HG02943 (cell line): ENCODE measurements around the gene CNTF.

Source experiments
- ATAC-seq: cut with Tn5 transposase; IDR thresholded peaks from one replicate; pipeline ENCODE4 v1.9.1; 2021; ENCODE audit warnings: mild to moderate bottlenecking, low read depth, moderate library complexity; ENCODE audit not compliant: unreplicated experiment

The CNTF gene

DNA sequence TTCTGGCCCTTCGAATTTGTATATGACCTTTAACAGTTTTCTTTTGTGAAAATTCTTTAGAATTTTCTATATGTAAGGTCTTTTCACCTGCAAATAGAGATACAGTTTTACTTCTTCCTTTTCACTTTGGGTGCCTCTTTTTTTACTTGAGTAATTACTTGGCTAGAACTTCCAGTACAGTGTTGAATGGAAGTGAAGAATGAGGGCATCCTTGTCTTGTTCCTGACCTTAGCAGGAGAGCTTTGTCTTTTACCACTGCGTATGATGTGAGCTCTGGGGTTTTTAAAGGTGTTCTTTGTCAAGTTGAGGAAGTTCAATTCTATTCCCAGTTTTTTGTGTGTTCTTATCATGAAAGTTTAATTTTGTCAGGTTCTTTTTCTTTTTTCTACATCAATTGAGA is 22.0 kb upstream of the CNTF start:
- ATAC-seq: no peak

DNA sequence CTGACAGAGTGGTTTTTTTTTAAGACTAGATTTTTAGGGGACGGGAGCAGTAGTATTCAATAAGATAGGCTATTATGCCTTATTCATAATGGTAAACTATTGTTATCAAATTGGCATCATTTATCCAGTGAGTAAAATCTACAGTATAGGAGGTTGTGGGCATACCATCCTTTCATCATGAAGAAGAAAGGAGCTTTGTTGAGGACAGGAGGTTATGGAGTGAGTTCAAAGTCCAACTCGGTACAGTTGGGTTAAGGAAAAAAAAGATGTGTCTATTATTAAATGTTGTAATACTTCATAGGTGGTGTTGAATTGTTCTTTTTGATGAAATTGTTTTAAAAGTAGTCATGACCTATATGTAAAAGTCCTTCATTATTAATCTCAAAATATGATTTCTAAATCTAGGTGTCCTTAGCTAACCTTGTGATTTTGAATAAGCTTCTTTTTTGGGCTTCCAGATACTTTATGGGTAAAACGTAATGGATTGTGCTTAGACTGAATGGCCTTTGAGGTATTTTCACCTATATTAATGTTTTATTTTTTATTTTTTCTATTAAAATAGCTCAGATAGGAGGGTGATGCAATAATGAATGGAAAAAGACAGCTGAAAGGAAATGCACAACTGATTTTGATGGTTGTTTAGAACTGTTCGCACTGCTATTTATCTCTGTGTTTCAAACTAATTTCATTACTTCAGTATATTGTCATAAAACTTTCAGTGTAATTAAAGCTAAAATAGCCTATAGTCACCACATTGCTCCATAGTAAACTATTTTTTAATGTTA is 15.3 kb upstream of the CNTF start:
- no peak for ATAC-seq

DNA sequence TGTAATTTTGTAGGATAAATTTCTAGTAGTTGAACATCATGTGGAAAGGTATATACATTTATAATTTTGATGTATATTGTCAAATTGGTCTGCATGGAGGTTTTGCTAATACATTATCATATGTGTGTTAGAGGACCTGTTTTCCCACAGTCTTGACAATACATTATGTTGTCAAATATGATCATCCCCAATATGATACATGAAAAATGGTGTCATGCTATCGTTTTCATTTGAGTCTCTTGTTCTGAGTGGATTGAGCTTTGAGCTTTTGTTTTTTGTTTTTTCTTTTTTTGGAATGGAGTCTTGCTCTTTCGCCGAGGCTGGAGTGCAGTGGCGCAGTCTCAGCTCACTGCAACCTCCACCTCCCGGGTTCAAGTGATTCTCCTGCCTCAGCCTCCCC is 14.1 kb upstream of the CNTF start:
- no peak for ATAC-seq

DNA sequence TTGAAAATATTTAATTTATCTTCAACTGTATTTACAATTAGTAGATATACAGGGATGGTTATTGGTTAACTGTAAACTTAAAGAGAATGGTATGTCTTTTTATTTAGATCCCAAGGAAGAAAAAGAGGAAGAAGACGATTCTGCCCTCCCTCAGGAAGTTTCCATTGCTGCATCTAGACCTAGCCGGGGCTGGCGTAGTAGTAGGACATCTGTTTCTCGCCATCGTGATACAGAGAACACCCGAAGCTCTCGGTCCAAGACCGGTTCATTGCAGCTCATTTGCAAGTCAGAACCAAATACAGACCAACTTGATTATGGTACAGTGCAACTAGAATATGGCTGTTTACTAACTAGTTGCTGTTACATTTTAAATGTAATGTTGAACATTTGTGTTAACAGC is 12.7 kb upstream of the CNTF start:
- ATAC-seq: no peak

DNA sequence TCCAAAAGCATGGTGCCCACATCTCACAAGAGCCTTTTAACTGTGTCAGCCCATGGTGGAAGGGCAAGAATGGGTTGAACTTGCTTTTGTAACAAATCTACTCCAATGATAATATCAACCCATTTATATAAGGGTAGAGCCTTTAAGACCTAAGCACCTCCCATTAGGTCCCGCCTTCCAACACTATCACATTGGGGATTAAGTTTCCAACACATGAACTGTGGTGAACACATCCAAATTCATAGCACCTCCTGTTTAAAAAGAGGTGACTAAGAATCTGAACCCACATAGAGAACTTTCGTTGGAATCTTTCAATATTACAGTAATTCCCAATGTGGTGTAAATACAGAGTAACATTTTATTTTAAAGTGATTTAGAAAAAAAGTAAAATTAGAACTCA is 9.2 kb upstream of the CNTF start:
- ATAC-seq: no peak

DNA sequence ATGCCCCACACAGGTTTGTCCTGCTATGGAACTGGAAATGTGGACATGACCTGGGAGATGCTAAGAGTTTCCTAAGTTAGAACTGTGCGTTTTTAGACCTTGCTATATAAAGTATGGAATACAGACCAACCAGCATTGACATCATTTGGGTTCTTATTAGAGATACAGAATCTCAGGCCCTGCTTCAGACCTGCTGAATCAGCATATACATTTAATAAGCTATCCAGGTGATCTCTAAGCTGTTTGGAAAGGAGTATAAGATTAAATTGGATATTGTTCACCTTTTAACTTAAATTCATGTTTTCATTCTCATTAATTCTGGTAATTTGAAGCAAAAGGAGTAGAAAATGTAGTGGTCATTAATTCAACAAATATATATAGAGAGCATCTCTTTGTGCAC is 6.9 kb upstream of the CNTF start:
- ATAC-seq: no peak

DNA sequence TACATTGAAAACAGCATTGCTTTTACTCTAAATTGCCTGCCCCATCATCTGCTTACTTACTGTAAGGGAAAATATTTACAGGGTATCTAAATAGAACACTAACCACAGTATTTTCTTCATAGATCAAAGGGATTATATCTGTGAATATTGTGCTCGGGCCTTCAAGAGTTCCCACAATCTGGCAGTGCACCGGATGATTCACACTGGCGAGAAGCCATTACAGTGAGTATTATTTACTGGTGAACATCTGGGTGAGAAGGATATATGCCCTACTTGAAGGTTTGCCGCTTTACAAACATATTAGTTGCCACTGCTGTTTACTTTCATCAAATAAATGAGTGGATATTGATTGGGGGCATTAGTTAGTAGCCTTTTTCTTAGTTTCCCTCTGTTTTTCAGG is 5.9 kb upstream of the CNTF start:
- no peak for ATAC-seq

DNA sequence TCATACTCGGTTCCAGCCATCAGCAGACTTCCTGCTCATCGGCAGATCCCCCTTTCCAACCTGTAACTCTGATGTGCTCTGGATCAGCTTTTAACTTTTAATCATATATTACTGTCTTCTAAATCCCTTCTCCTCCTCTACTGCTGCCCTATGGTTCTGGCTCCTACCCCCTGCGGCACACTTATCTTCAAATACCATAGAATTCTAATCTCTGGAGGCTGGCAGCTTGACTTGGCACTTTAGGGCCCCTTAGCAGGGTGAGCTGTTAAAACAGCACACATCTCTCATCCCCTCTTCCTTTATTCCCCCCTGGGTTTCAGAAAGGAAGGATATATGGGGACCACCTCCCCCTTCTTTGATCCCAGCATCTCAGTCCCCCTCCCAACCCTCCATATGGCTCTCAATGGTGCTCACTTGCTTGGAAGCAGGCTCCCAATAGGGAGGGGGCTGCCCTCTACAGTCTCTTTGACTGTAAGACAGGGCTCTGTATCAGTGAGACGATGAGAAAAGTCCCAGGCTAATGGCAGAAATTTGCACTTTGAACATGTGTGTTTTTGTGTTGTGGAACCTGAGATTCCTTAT is 4.4 kb upstream of the CNTF start:
- ATAC-seq: no peak

DNA sequence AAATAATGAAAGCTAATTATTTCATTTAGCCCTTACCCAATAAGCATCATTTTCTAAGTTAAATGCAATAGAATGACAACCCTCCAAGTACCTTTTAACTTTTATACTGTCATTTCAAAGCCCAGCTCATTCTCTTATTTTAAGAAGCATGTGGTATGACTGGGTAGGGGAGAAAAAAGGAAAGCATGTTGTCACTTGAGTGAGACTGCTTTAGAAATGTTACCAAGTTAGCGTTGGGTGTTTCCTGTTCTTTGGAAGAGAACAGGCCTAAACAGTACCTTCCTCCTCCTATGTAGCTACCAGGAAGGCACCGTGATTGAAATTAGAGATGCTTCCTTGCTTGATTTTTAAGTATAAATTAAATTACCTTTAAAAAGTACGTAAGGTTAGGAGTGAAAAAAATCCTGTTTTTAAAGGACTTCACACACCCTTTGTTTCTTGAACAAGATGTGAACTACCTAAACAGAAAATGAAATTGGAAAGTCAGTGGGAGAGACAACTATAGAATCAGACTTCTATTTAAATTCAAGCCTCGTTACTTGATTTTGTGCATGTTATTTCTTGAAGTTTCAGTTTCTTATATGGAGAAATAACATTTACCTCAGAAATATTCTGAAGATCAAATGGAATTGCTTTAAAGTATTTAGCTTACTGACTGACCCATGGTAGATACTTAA is 741 bp upstream of the CNTF start:
- ATAC-seq: no peak

DNA sequence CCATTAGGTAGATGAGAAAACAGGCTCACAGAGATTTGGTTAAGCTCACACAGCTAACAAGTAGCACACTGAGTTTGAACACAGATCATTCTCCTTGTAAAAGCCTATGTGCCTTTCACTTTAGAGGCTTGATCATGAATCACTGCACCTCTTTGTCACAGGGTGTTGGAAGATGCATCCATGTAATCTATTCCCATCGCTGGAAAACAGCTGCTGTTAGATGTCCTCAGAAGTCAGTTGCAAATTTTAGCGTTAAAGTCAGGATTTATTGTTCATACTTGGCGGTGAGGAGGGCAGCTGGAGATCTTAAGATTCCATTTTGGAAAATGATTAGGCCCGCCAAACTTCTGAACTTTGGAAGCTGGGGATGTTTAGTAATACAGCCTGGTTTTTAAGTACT is 2.6 kb downstream of the CNTF start:
- ATAC-seq: no peak

DNA sequence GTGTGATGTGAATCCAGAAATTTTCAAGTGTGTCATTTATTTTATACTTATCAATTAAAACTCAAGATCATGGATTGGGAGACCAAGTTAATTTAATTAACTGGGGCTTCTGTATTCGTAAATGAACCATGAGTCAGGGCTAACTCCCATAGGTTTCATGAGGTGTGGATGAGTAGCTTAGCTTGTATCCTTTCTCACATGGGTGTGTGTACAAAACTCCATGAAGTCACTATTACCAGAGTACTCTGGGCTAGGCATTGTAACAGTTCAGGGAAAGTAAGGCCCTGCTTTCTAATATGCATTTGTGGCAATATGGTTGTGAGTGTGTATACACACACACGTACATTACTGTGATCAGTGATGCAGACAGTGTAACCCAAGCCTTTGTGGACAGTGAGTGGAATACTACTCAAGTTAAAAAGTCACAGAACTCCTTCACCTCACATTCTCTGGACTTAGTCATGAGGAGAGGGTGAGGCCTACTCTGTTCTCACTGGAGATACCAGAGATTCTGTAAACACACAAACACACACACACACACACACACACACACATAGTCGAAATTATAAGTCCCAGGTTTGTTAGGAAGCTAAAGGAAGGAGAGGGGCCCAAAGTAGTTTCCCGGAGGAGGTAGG is 3.5 kb downstream of the CNTF start:
- no peak for ATAC-seq

DNA sequence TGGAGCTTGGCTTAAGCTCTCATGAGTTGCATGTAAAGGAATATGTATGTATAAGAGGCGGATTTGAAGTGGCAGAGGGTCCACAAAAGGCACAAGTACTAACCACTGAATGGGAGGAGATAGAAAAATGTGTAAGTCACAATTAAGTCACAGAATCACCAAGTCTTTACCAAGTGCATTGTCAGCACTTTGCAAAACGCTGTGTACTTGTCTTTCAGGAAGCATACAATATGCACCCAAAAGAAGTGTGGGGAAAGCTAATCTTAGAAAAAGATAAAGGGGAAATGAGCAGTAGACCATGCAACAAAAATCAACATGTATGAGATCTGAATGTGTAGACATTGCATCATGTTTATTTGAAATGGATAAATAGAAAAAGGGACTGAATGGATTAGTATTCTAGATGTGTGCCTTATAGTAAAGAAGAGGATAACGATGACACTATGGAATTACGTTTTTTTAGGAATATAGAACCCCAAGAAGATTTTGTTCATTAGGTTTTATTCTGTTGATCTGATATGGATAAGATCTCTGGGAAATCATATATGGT is 4.5 kb downstream of the CNTF start:
- ATAC-seq: no peak

DNA sequence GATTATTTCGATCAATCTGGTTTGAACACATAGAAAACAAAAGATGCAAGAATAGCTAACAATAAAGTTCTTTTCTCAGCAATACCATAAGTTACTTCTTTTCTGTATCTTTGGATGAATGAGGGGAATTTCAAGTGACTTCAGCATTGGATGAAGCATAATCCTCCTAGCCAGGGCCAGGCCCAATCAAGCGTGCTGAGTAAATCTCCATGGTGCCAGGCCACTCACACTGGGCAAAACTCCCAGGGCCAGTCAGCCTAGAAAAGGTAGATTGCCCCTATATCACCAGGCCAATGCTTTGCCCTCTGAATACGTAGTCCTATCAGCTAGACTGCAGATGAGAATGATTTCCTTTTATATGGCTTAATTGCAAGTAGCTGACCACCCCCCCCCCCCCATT is 6.0 kb downstream of the CNTF start:
- no peak for ATAC-seq

DNA sequence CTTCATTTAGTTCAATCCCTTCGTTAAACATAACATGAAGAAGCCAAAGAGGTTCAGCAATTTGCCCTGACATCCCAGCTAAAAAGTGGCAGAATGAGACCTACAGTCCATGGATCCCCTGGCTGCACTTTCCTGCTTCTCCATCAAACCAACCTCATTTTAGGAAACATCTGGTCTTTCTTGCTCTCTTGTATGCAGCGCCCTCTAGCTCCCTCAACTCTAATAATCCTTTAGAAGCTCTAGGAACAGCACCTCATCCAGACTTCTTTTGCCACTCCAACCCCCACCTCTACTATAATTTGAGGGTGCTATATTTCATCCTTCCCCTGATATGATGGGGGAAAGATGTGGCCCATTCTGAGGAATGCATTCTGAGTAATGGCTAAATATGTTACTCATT is 7.4 kb downstream of the CNTF start:
- ATAC-seq: no peak

DNA sequence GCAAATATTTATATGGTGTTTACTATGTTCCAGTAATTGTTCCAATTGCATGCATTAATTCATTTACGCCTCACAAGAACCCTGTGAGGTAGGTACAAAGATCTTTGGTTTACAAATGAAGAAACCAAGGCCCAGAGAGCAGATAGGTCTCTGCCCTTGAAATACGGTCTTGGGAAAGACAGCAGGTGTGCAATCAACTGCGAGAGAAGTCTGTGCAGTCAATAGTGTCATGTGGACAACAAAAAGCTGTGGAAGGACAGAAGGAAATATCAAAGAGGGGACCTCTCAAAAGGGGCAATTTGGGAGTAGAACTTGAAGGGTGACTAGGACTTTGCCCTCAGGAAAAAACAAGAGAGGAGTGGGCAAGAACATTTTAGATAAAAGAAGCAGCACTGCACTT is 8.9 kb downstream of the CNTF start:
- no peak for ATAC-seq

DNA sequence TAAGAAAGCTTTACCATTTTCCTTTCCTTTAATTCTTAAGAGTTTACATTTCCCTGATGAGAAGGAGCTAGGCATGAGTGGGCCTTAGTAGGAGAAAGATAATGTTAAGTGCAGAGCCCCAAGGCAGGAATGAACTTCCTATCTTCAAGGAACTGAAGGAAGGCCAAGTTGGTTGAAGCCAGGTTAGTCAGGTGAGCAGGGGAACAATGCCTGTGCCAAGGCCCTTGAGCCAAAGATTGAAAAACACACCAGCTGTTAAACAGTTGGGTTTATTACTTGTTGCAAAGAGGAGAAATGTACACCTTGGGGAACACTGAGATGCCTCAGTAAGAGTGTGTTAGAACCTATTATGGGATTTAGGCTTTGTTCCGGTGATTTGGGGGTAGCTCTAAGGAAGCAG is 10.0 kb downstream of the CNTF start:
- no peak for ATAC-seq

DNA sequence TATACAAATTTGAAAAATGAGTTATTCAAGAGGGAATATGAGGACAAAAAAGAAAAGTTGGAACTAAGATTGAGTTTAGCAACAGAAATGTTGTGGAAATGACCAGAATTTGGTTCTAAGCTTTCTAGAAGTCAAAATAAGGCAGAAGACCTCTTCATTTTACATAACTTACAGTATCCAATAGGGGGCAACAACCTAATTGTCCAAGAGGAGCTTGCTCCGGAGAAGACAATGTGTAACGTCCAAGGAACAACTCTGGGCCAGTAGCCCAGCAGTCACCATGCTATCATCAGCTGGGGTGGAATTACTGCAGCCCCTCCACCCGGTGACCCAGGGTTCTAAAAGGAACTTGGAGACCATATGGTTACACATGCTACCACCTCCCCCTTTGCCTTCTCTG is 14.1 kb downstream of the CNTF start:
- no peak for ATAC-seq

DNA sequence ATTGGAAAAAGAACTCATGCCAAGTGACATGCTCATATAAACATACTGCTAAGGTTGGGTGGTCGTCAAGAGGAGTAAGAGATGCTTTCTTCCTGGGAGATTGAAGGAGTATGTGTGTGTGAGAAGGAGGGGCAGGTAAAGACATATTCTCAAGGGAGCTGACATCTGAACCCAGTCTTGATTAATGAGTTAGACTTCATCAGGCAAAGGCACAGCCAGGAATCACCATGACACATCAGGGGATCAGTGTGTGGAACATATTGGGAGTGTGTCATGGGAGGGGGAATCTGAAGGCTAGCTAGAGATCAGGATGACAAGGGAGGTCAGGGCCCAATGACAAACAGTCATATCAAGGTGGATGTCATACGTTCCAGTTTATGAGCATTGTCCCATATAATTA is 14.9 kb downstream of the CNTF start:
- ATAC-seq: no peak

DNA sequence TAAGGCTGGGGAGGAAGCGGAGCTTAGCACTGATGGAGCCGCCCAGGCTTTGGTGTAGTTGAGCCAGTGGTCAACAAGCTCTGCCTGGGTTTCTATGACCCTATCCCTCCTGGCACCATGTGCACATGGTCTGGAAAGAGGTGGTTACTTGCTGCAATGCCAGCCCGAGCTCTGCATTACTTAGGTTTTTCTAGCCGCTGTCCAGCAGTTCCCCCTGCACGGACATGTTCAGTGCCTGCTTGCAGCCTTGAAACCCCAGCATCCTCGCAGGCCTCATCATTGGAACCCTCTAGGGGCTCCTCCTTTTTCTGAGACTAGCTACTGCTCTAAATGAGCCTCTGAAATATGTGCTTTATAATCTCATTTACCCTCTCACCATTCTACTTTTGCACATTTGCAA is 16.6 kb downstream of the CNTF start:
- no peak for ATAC-seq

DNA sequence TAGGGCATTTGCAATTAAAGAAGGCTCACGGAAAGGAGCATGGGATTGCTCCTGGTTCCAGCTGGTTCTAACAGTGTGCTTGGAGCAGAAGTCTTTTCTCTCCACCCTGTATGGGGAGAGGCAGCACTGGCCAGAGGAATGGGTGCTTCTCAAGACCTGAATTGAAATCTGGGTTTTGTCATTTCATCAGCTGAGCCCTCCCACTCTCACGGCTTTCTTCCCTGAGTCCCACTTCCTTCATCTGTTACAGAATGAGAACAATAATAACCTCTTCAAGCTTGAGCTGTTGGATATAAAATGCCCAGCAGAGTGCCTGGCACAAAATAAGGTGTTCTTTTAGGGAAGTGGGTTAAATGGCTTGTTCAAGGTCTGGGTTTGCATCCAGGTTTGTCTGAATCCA is 17.2 kb downstream of the CNTF start:
- ATAC-seq: no peak

DNA sequence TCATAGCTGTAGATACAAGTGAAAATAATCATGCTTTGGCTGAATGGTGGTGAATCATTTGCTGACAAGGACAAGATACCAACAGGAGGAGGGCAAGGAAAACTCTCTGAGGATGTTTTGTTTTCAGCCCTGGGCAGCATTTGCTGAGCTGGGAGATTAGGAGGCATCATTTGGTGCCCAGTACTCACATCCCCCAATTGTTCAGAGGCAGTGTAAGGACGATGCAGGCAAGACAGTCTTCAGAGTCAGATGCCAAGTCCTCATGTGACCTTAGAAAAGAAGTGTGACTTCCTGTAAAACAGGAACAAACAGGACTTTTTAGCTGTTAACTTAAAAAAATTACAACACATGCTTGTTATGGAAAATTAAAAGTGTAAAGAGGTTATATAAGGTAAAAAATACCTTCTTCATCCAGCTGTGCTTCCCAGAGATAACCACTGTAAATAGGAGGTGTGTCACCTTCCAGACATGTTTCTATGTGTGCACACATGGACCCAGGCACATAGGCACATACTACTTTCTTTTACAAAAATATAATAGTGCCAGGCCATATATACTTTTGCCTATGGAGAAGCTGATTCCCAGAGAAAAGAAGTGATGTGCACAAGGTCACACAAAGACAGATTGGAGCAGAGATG is 18.0 kb downstream of the CNTF start:
- ATAC-seq: no peak
